ENCODE results near the gene MED28.

MED28 gene

DNA sequence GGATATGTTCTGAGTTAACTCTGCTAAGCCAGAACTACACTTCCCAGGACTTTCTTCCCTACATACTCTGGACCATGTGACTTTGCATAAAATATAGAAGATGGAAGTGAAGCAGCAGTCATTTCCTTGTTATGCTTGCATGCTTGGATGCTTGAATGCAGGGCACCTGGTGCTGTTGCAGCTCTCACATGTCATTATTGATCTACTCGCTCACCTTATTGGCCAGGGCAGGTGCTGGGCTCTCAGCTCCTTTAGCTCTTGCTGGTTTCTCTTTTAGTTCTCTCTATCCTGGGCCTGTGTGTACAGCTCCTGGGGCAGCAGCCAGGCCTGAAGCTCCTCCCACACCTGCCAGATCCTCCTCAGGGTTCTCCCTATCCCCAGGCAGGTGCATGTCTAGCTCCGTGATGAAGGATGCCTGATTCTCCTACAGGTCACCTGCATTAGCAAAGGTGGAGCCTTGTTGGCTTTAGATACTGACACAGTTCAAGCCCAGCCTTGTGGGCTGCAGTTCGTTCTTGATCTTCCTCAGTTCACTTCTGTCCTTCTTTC, 53.3 kb downstream of the MED28 start:
- DNase-seq: no peak

DNA sequence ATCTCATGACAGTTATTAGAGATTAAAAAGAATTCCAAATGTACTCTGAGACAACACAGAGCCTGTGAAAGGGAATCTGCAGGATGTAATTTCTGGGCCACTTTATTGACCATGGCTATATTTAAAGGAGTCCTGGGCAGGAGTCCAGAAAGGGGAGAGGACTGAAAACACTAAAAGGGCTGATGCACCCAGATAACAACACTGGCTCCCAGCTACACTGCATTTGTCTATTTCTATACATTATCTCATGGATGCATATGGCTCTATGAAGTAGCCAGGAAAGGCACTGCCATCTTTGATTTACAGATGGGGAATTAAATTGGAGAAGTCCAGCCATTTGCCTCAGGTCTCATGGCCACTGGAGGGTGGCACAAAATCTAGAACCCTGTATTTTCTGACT, 56.0 kb downstream of the MED28 start:
- DNase-seq: no peak

DNA sequence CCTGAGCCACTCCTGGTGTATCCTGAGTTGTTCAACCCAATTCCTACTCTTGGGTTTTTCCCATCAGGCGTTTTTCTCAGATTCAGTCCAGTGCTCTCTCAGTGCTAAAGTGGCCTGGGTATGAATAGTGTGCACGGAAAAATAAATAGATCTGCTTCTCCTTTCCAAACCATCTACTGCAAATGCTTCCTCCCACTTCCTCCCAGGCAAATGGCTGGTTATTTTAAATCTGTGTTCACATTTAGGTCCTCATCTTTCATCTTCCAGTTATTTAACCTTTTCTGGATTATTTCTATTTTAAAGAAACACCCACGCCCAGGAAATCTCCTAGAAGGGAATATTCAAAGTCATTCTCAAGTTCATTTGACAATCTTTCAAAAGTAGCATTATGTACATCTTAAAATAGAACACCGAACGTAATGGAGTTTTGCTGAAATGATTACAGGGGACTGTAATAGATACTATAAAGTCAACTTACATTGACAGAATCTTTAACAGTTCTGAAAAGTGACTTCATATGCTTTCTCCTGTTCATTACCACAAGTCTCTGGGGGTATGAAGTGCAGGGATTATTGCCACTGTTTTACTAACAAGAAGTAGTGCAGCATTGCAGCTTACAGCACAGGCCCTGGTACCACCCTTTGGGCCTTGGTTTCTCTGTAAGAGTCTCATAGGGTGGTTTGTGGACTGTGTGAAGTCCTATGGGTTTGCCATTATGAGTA, 66.3 kb downstream of the MED28 start:
- no peak for DNase-seq

DNA sequence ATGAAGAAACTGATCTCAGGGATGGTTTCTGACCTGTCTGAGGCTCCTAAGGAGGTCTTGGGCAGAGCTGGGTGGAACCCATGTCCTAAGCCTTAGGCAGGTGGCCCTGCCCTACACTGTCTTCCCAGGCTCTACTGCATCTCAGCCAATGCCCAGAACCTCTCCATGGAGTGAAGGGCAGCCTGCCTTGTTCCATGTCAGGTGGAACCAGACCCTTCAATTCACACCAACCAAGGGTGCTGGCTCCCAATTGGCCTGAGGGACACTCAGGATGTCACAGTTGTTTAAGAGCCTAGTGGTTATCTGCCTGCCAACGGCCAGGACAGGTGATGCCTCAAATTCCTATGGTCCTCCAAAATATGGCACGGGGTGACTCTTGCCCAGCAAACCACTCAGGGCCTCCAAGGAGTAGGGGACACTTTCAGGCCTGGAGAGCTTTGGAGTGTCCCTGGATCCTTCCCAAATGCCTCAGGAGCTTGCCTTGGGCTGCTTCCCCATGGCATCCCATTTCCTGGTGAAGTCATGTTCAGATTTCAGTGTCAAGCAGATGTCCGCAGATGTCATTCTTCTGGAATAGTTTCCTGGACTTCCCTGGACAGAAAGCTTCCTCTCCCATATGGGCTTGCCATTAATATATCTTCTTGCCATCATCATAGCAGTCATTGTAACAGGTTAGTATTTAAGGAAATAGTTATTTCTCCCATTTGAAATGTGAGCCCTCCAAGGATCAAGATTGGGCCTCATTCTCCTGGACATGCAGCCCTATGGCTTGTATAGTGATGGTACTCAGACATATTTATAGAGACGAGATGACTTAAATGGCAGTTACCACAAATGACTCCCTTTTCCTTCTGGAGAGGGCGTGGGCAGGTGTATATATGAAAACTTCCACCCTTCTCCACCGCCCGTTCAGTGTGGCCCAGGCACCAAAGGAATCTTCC, 67.1 kb downstream of the MED28 start:
- DNase-seq: no peak

DNA sequence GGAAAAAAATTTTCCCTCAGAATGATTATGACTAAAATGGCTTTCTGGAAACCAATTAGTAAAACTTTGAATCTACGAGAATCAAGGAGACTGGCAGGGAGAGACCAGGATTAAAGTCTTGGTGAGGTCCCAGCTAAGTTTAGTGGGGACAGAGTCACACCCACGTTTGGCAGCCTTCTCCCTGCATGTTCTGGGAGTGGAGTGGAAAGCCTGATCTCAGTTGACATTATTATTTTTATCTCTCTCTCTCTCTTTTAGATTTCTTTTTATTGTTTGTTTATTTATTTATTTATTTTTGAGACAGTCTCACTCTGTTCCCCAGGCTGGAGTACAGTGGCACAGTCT, 67.8 kb downstream of the MED28 start:
- no peak for DNase-seq

Measured in COR-L47 (cell line).